Breast epithelium (tissue), 4 donors: ENCODE data around the gene UBL7. TPM values are rescaled to one million over a fixed set of nuclear protein-coding genes. Genes with fewer than 3 reads are reported as not detected.

Experiments used
- DNase-seq, 2 donors: peaks; one replicate each; pipeline ENCODE4 v3.0.0-alpha.2; 2019; ENCODE audit warnings: low spot score in 2 of 2
- H3K27ac ChIP-seq, 2 donors: fragments of 200-600 bp; sonication (generic) in 1 of 2; one replicate each; pipeline ENCODE4 v1.5.1; 2016 to 2019; ENCODE audit warnings: mild to moderate bottlenecking in 1 of 2
- H3K27me3 ChIP-seq, 2 donors: fragments of 200-600 bp; sonication (generic) in 1 of 2; one replicate each; pipeline versions ENCODE4 v1.5.1 to v1.6.0; 2017 to 2019; ENCODE audit warnings: control low read depth in 1 of 2, mild to moderate bottlenecking in 1 of 2
- H3K36me3 ChIP-seq: fragments of 200-600 bp; one replicate; pipeline ENCODE4 v1.5.1; 2019
- H3K4me1 ChIP-seq, 2 donors: fragments of 200-600 bp; sonication (generic); one replicate each; pipeline ENCODE4 v1.5.1; 2016 to 2019; ENCODE audit warnings: control low read depth in 1 of 2
- H3K4me3 ChIP-seq, 3 donors: fragments of 200-600 bp; sonication (generic); 1 replicate in 2 of 3; 2 replicates in 1 of 3; pipeline ENCODE4 v1.5.1; 2016 to 2019; ENCODE audit warnings: mild to moderate bottlenecking in 3 of 3, moderate library complexity in 2 of 3
- H3K9me3 ChIP-seq, 2 donors: fragments of 200-600 bp; sonication (generic) in 1 of 2; one replicate each; pipeline ENCODE4 v1.5.1; 2016 to 2019; ENCODE audit warnings: control low read depth in 1 of 2
- CTCF ChIP-seq, 3 donors: fragments of 450-650 bp; IDR thresholded peaks; one replicate each; pipeline ENCODE4 v1.5.1; 2016 to 2017; ENCODE audit warnings: antibody characterized with exemption in 3 of 3, mild to moderate bottlenecking in 3 of 3, moderate library complexity in 3 of 3
- POLR2A ChIP-seq: fragments of 450-650 bp; IDR thresholded peaks from one replicate; pipeline ENCODE4 v1.6.1; 2016; ENCODE audit warnings: antibody characterized with exemption, mild to moderate bottlenecking, moderate library complexity
- POLR2AphosphoS5 ChIP-seq, 3 donors: sonication (generic); formaldehyde crosslinking; IDR thresholded peaks; one replicate each; pipeline ENCODE4 v1.6.1; 2017; ENCODE audit warnings: antibody characterized with exemption in 3 of 3
- intact Hi-C: fragments of 100-400 bp; cut with DNase I; formaldehyde crosslinking; loops from one replicate; pipeline ENCODE4 v1.15.1; 2023; ENCODE audit warnings: low total_unique reads
- total RNA-seq, 3 donors: library from RNA; depleted of rRNA; stranded (reverse); fragments of >200 nt; gene quantifications; one replicate each; pipeline ENCODE4 v1.1.0, GENCODE V29; 2016

The UBL7 gene
- total RNA-seq, 3 donors from 2014 or later, result 39.0 to 48.9 (median 44.5) TPM

GRCh38 chr15:74438206-74438605 lies 22.8 kb downstream of the UBL7 start:
- Histone ChIP-seq H3K4me3 (no peak overlapping the region), H3K36me3 (no peaks in the 10 kb centered on the region), H3K27ac (no peak overlapping the region), H3K4me1 (peaks cover 0 to under 1% of the 10 kb centered on the region in 2 donors), H3K27me3 (no peaks in the 10 kb centered on the region), H3K9me3 (no peaks in the 10 kb centered on the region)
- TF ChIP-seq CTCF (IDR thresholded peaks at IDR 0.05) (no peak), POLR2AphosphoS5 (IDR thresholded peaks at IDR 0.05) (no peak), POLR2A (no peak)
- no peak for DNase-seq
- intact Hi-C loops, result no loop called here

- intact Hi-C loops, result no loop called here
- H3K4me3 ChIP-seq, result peak overlapping the region; percentile 57 to 70 (median 69)
- TF ChIP-seq POLR2AphosphoS5 (IDR thresholded peaks at IDR 0.05) (no peak), POLR2A (no peak), CTCF (IDR thresholded peaks at IDR 0.05) (no peak)
These were observed 26.5 kb downstream of the UBL7 start for GRCh38 chr15:74434263-74435136.

GRCh38 chr15:74433592-74434262 lies 27.2 kb downstream of the UBL7 start, which contains the start of gene SEMA7A:
SEMA7A (minus strand) TSS chr15:74433958; CDS start chr15:74433918, 40 bp downstream.
- Histone ChIP-seq H3K9me3 (no peaks in the 10 kb centered on the region), H3K36me3 (no peaks in the 10 kb centered on the region), H3K4me1 (peaks cover 4 to 8% of the 10 kb centered on the region in 2 donors), H3K27ac (peak within 1 kb of the TSS; percentile 35 to 49), H3K4me3 (peak within 1 kb of the TSS; percentile 57 to 70 (median 69)), H3K27me3 (peaks cover 3 to 9% of the 10 kb centered on the region in 2 donors)
- intact Hi-C loops, result no loop called here
- TF ChIP-seq POLR2A (no peak), POLR2AphosphoS5 (IDR thresholded peaks at IDR 0.05) (no peak), CTCF (IDR thresholded peaks at IDR 0.05) (no peak)
- peak in 1 of 2 donors; percentile 54 for DNase-seq

More at GRCh38 chr15:74434263-74435136, 26.5 kb downstream of the UBL7 start:
- Histone ChIP-seq H3K36me3 (no peaks in the 10 kb centered on the region), H3K9me3 (no peaks in the 10 kb centered on the region), H3K27ac (peak overlapping the region; percentile 35 to 49), H3K27me3 (peaks cover 3 to 9% of the 10 kb centered on the region in 2 donors), H3K4me1 (peaks cover 4 to 8% of the 10 kb centered on the region in 2 donors)
- DNase-seq, result no peak

GRCh38 chr15:74432968-74433591 lies 27.9 kb downstream of the UBL7 start:
- no peak for TF ChIP-seq POLR2A
- no peak for TF ChIP-seq POLR2AphosphoS5 (IDR thresholded peaks at IDR 0.05)
- no peak for TF ChIP-seq CTCF (IDR thresholded peaks at IDR 0.05)
- DNase-seq, result no peak
- intact Hi-C loops, result no loop called here
- Histone ChIP-seq H3K27me3 (peaks cover 3 to 9% of the 10 kb centered on the region in 2 donors), H3K9me3 (no peaks in the 10 kb centered on the region), H3K27ac (no peak overlapping the region), H3K36me3 (no peaks in the 10 kb centered on the region), H3K4me3 (peak overlapping the region; percentile 57 to 70 (median 69)), H3K4me1 (peaks cover 4 to 8% of the 10 kb centered on the region in 2 donors)
